GM23338 (cell line): ENCODE data around the gene BHLHA15. TPM values are rescaled to one million over a fixed set of nuclear protein-coding genes. Genes with fewer than 3 reads are reported as not detected.

ENCODE experiments used
- ATAC-seq: fragments of 200-7000 bp; cut with Tn5 transposase; 3 replicates; pipeline ENCODE4 v1.9.1; 2020
- DNase-seq: peaks from one replicate; pipeline ENCODE4 v3.0.0-alpha.2; 2015; ENCODE audit warnings: low spot score
- H2AFZ ChIP-seq: fragments of 200-600 bp; sonication (generic); 2 replicates; pipeline ENCODE4 v1.8.0; 2016; ENCODE audit warnings: antibody characterized with exemption, mild to moderate bottlenecking, moderate library complexity
- H3F3A ChIP-seq: fragments of 200-600 bp; sonication (generic); replicated peaks from 2 replicates; pipeline ENCODE4 v1.8.0; 2017; ENCODE audit warnings: antibody characterized with exemption, mixed run types, low read depth
- H3K27ac ChIP-seq: fragments of 200-600 bp; sonication (generic); 2 replicates; pipeline ENCODE4 v1.6.1; 2016; ENCODE audit warnings: low read depth
- H3K27me3 ChIP-seq: fragments of 200-600 bp; sonication (generic); 2 replicates; pipeline ENCODE4 v1.8.0; 2016; ENCODE audit warnings: mild to moderate bottlenecking, mixed run types, moderate library complexity; ENCODE audit not compliant: insufficient read depth
- H3K36me3 ChIP-seq: fragments of 200-600 bp; sonication (generic); 2 replicates; pipeline ENCODE4 v1.8.0; 2016; ENCODE audit warnings: mild to moderate bottlenecking; ENCODE audit not compliant: insufficient read depth
- H3K4me1 ChIP-seq: fragments of 200-600 bp; sonication (generic); 2 replicates; pipeline ENCODE4 v1.8.0; 2016; ENCODE audit warnings: mild to moderate bottlenecking, moderate library complexity; ENCODE audit not compliant: insufficient read depth
- H3K4me2 ChIP-seq: fragments of 200-600 bp; sonication (generic); 2 replicates; pipeline ENCODE4 v1.7.1; 2017; ENCODE audit warnings: mixed run types
- H3K4me3 ChIP-seq: fragments of 200-600 bp; sonication (generic); 2 replicates; pipeline ENCODE4 v1.6.1; 2016; ENCODE audit warnings: mixed run types
- H3K79me2 ChIP-seq: fragments of 200-600 bp; sonication (generic); replicated peaks from 2 replicates; pipeline ENCODE4 v1.8.0; 2017; ENCODE audit warnings: mild to moderate bottlenecking; ENCODE audit not compliant: insufficient read depth
- H3K9me2 ChIP-seq: fragments of 200-600 bp; sonication (generic); 2 replicates; pipeline ENCODE4 v1.8.0; 2017; ENCODE audit not compliant: insufficient read depth
- H4K20me1 ChIP-seq: fragments of 200-600 bp; sonication (generic); replicated peaks from 2 replicates; pipeline ENCODE4 v1.8.0; 2017; ENCODE audit warnings: mild to moderate bottlenecking; ENCODE audit not compliant: insufficient read depth
- H3K27ac Mint-ChIP-seq: 2 replicates; pipeline ENCODE4 v1.8.0; 2020; ENCODE audit warnings: inconsistent platforms, mild to moderate bottlenecking, moderate library complexity, mixed read lengths
- H3K27me3 Mint-ChIP-seq: 3 replicates; pipeline ENCODE4 v1.8.0; 2022; ENCODE audit warnings: low read depth, mild to moderate bottlenecking, moderate library complexity, mixed read lengths, inconsistent platforms; ENCODE audit not compliant: insufficient read depth, poor library complexity
- H3K36me3 Mint-ChIP-seq: 3 replicates; pipeline ENCODE4 v1.8.0; 2021; ENCODE audit warnings: low read depth, mild to moderate bottlenecking, inconsistent platforms, moderate library complexity, mixed read lengths
- H3K4me1 Mint-ChIP-seq: 3 replicates; pipeline ENCODE4 v1.8.0; 2020; ENCODE audit warnings: mild to moderate bottlenecking, inconsistent platforms, mixed read lengths
- H3K4me3 Mint-ChIP-seq: 3 replicates; pipeline ENCODE4 v1.8.0; 2021; ENCODE audit warnings: moderate library complexity, mild to moderate bottlenecking, inconsistent platforms, mixed read lengths
- H3K9me3 Mint-ChIP-seq: 3 replicates; pipeline ENCODE4 v1.8.0; 2020; ENCODE audit warnings: moderate library complexity, mild to moderate bottlenecking, inconsistent platforms, mixed read lengths
- CREB1 ChIP-seq: fragments of 250-450 bp; sonication (Bioruptor Pico); IDR thresholded peaks from 2 replicates; pipeline ENCODE4 v1.5.0; 2020; ENCODE audit warnings: low read depth, mild to moderate bottlenecking, moderate library complexity
- CTCF ChIP-seq, 2 experiments: fragments of 200-600 bp in 1 of 2; sonication (generic) in 1 of 2; conservative IDR thresholded peaks; 2 replicates each; pipeline versions ENCODE4 v1.5.1 to v1.6.1; 2016 to 2017; ENCODE audit warnings: antibody characterized with exemption in 2 of 2, low read depth in 2 of 2, mild to moderate bottlenecking in 2 of 2, moderate library complexity in 1 of 2
- ETS1 ChIP-seq: IDR thresholded peaks from 2 replicates; pipeline ENCODE4 v1.6.1; 2016; ENCODE audit warnings: antibody characterized with exemption
- EZH2 ChIP-seq: fragments of 200-600 bp; sonication (generic); IDR thresholded peaks from one replicate; pipeline ENCODE4 v1.8.0; 2017; ENCODE audit warnings: antibody characterized with exemption, mild to moderate bottlenecking, low read depth; ENCODE audit not compliant: unreplicated experiment
- EZH2phosphoT487 ChIP-seq: fragments of 200-600 bp; sonication (generic); IDR thresholded peaks from one replicate; pipeline ENCODE4 v1.8.1; 2018; ENCODE audit warnings: antibody characterized with exemption; ENCODE audit not compliant: unreplicated experiment
- JUNB ChIP-seq: IDR thresholded peaks from one replicate; pipeline ENCODE4 v1.6.1; 2016; ENCODE audit warnings: antibody characterized with exemption; ENCODE audit not compliant: unreplicated experiment
- NANOG ChIP-seq: IDR thresholded peaks from 2 replicates; pipeline ENCODE4 v1.6.1; 2016; ENCODE audit warnings: antibody characterized with exemption, borderline replicate concordance
- POLR2AphosphoS5 ChIP-seq: IDR thresholded peaks from 2 replicates; pipeline ENCODE4 v1.6.1; 2016; ENCODE audit warnings: antibody characterized with exemption, low read depth
- REST ChIP-seq: IDR thresholded peaks from one replicate; pipeline ENCODE4 v1.6.1; 2018; ENCODE audit warnings: antibody characterized with exemption; ENCODE audit not compliant: unreplicated experiment
- STAT1 ChIP-seq: IDR thresholded peaks from one replicate; pipeline ENCODE4 v1.6.1; 2016; ENCODE audit warnings: antibody characterized with exemption; ENCODE audit not compliant: unreplicated experiment
- ZNF114 ChIP-seq: fragments of 250-450 bp; sonication (Bioruptor Pico); IDR thresholded peaks from 2 replicates; pipeline ENCODE4 v1.5.0; 2020; ENCODE audit warnings: mild to moderate bottlenecking, moderate library complexity
- ZNF331 ChIP-seq: fragments of 250-450 bp; sonication (Bioruptor Pico); IDR thresholded peaks from 2 replicates; pipeline ENCODE4 v1.5.0; 2020; ENCODE audit warnings: low read depth, mild to moderate bottlenecking, moderate library complexity
- polyA plus RNA-seq: library from polyadenylated mRNA; unstranded; fragments of >200 nt; fragmentation: Nextera tagmentation; extraction: Ambion mirVana; gene quantifications from 2 replicates; pipeline ENCODE4 v1.2.1, GENCODE V29; 2016
- total RNA-seq: library from RNA; depleted of rRNA; stranded (reverse); fragments of >200 nt; shearing (Covaris generic); gene quantifications from 2 replicates; pipeline ENCODE4 v1.2.3, GENCODE V29; 2014
- TF ChIP-seq, protein P1 (sequence below): fragments of 250-450 bp; sonication (Bioruptor Pico); IDR thresholded peaks from 2 replicates; pipeline ENCODE4 v1.5.0; 2020; ENCODE audit warnings: mild to moderate bottlenecking, moderate library complexity

Gene BHLHA15
- total and polyA plus RNA-seq, 2 experiments from 2014 or later: 1.4 to 8.3 TPM

DNA sequence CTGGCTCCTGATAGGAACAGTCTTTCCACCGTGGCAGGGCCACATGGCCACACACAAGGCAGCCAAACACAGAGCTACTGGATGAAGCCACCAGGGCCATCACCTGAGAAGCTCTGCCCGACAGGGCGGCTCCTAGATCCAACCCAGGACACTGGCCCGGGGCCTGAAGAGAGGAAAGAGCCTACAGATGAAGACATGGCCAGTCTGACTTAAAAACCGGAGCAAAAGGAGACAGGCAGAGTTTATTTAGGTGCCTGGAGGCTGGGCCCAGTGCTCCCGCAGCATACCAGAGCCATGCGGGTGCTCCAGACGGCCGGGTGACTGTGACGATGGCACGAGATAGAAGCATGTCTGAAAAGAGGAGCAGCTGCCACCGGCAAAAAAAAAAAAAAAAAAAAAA lies 36.9 kb downstream of the BHLHA15 start:
- H3K27ac Mint-ChIP-seq: no peak overlapping the region
- H3F3A ChIP-seq: peaks cover 14% of the 10 kb centered on the region; the same call in 1 of the 2 replicates
- H3K9me2 ChIP-seq: no peaks in the 10 kb centered on the region
- TF ChIP-seq, protein P1, sequence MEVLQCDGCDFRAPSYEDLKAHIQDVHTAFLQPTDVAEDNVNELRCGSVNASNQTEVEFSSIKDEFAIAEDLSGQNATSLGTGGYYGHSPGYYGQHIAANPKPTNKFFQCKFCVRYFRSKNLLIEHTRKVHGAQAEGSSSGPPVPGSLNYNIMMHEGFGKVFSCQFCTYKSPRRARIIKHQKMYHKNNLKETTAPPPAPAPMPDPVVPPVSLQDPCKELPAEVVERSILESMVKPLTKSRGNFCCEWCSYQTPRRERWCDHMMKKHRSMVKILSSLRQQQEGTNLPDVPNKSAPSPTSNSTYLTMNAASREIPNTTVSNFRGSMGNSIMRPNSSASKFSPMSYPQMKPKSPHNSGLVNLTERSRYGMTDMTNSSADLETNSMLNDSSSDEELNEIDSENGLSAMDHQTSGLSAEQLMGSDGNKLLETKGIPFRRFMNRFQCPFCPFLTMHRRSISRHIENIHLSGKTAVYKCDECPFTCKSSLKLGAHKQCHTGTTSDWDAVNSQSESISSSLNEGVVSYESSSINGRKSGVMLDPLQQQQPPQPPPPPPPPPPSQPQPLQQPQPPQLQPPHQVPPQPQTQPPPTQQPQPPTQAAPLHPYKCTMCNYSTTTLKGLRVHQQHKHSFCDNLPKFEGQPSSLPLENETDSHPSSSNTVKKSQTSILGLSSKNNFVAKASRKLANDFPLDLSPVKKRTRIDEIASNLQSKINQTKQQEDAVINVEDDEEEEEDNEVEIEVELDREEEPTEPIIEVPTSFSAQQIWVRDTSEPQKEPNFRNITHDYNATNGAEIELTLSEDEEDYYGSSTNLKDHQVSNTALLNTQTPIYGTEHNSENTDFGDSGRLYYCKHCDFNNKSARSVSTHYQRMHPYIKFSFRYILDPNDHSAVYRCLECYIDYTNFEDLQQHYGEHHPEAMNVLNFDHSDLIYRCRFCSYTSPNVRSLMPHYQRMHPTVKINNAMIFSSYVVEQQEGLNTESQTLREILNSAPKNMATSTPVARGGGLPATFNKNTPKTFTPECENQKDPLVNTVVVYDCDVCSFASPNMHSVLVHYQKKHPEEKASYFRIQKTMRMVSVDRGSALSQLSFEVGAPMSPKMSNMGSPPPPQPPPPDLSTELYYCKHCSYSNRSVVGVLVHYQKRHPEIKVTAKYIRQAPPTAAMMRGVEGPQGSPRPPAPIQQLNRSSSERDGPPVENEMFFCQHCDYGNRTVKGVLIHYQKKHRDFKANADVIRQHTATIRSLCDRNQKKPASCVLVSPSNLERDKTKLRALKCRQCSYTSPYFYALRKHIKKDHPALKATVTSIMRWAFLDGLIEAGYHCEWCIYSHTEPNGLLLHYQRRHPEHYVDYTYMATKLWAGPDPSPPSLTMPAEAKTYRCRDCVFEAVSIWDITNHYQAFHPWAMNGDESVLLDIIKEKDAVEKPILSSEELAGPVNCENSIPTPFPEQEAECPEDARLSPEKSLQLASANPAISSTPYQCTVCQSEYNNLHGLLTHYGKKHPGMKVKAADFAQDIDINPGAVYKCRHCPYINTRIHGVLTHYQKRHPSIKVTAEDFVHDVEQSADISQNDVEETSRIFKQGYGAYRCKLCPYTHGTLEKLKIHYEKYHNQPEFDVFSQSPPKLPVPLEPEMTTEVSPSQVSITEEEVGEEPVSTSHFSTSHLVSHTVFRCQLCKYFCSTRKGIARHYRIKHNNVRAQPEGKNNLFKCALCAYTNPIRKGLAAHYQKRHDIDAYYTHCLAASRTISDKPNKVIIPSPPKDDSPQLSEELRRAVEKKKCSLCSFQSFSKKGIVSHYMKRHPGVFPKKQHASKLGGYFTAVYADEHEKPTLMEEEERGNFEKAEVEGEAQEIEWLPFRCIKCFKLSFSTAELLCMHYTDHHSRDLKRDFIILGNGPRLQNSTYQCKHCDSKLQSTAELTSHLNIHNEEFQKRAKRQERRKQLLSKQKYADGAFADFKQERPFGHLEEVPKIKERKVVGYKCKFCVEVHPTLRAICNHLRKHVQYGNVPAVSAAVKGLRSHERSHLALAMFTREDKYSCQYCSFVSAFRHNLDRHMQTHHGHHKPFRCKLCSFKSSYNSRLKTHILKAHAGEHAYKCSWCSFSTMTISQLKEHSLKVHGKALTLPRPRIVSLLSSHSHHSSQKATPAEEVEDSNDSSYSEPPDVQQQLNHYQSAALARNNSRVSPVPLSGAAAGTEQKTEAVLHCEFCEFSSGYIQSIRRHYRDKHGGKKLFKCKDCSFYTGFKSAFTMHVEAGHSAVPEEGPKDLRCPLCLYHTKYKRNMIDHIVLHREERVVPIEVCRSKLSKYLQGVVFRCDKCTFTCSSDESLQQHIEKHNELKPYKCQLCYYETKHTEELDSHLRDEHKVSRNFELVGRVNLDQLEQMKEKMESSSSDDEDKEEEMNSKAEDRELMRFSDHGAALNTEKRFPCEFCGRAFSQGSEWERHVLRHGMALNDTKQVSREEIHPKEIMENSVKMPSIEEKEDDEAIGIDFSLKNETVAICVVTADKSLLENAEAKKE (CRISPR knock-in tag): no peak
- no peak for TF ChIP-seq POLR2AphosphoS5
- TF ChIP-seq ZNF114 (CRISPR knock-in tag): no peak
- no peak for TF ChIP-seq EZH2phosphoT487
- TF ChIP-seq JUNB: no peak
- no peak for TF ChIP-seq CTCF (conservative IDR thresholded peaks at IDR 0.05; ENCODE audit: low read depth in 2 of 2)
- TF ChIP-seq ZNF331 (CRISPR knock-in tag): no peak
- TF ChIP-seq EZH2: no peak
- no peak for TF ChIP-seq STAT1
- no peak for TF ChIP-seq NANOG
- no peak for TF ChIP-seq ETS1
- TF ChIP-seq REST: no peak
- no peak for TF ChIP-seq CREB1
- no peaks in the 10 kb centered on the region for H4K20me1 ChIP-seq
- no peak overlapping the region for H3K27ac ChIP-seq
- H3K4me1 ChIP-seq: peaks cover 18% of the 10 kb centered on the region
- H3K36me3 Mint-ChIP-seq: peaks cover 3% of the 10 kb centered on the region; the same call in 1 of the 3 replicates
- H3K27me3 Mint-ChIP-seq: peaks cover 11% of the 10 kb centered on the region
- H2AFZ ChIP-seq: no peak overlapping the region
- H3K36me3 ChIP-seq: no peaks in the 10 kb centered on the region
- no peak overlapping the region for H3K4me2 ChIP-seq
- H3K79me2 ChIP-seq: peaks cover 7% of the 10 kb centered on the region
- no peaks in the 10 kb centered on the region for H3K27me3 ChIP-seq
- peaks cover 18% of the 10 kb centered on the region for H3K4me1 Mint-ChIP-seq
- ATAC-seq (no peak), DNase-seq (no peak)
- no peak overlapping the region for H3K4me3 Mint-ChIP-seq
- no peak overlapping the region for H3K4me3 ChIP-seq
- no peaks in the 10 kb centered on the region; the same call in 2 of the 3 replicates for H3K9me3 Mint-ChIP-seq
